ENCODE measurements around the gene ABCC10.

The ABCC10 gene

GRCh38 chr6:43481591-43482236 is 54.4 kb downstream of the ABCC10 start:
- Mint-ChIP-seq H3K4me1 (peaks cover 50% of the 10 kb centered on the region), H3K9me3 (no peaks in the 10 kb centered on the region), H3K27me3 (ENCODE audit: low read depth, poor library complexity) (peaks cover 9% of the 10 kb centered on the region), H3K4me3 (no peak overlapping the region), H3K36me3 (ENCODE audit: low read depth) (peaks cover 6% of the 10 kb centered on the region), H3K27ac (no peak overlapping the region)
- TF ChIP-seq CTCF (IDR thresholded peaks at IDR 0.05) = no peak
- no peak for DNase-seq

GRCh38 chr6:43488667-43489276 is 61.4 kb downstream of the ABCC10 start:
- no peaks in the 10 kb centered on the region for H3K36me3 Mint-ChIP-seq (ENCODE audit: low read depth)
- DNase-seq = no peak
- no peaks in the 10 kb centered on the region for H3K9me3 Mint-ChIP-seq
- TF ChIP-seq CTCF (IDR thresholded peaks at IDR 0.05) = no peak
- H3K4me1 Mint-ChIP-seq = peaks cover 15% of the 10 kb centered on the region
- H3K27me3 Mint-ChIP-seq (ENCODE audit: low read depth, poor library complexity) = no peaks in the 10 kb centered on the region
- no peak overlapping the region for H3K27ac Mint-ChIP-seq
- no peak overlapping the region for H3K4me3 Mint-ChIP-seq

GRCh38 chr6:43489277-43490072 is 62.1 kb downstream of the ABCC10 start:
- H3K9me3 Mint-ChIP-seq = no peaks in the 10 kb centered on the region
- peak overlapping the region; percentile 66 for H3K27ac Mint-ChIP-seq
- no peaks in the 10 kb centered on the region for H3K27me3 Mint-ChIP-seq (ENCODE audit: low read depth, poor library complexity)
- no peak for TF ChIP-seq CTCF (IDR thresholded peaks at IDR 0.05)
- H3K4me1 Mint-ChIP-seq = peaks cover 15% of the 10 kb centered on the region
- H3K4me3 Mint-ChIP-seq = no peak overlapping the region
- no peak for DNase-seq
- H3K36me3 Mint-ChIP-seq (ENCODE audit: low read depth) = no peaks in the 10 kb centered on the region

GRCh38 chr6:43490523-43490939 is 63.2 kb downstream of the ABCC10 start:
- H3K4me3 Mint-ChIP-seq = no peak overlapping the region
- no peak for TF ChIP-seq CTCF (IDR thresholded peaks at IDR 0.05)
- H3K36me3 Mint-ChIP-seq (ENCODE audit: low read depth) = no peaks in the 10 kb centered on the region
- H3K9me3 Mint-ChIP-seq = no peaks in the 10 kb centered on the region
- no peak for DNase-seq
- no peaks in the 10 kb centered on the region for H3K27me3 Mint-ChIP-seq (ENCODE audit: low read depth, poor library complexity)
- H3K4me1 Mint-ChIP-seq = peaks cover 21% of the 10 kb centered on the region
- H3K27ac Mint-ChIP-seq = no peak overlapping the region

GRCh38 chr6:43491750-43492661 is 64.7 kb downstream of the ABCC10 start:
- H3K4me3 Mint-ChIP-seq = no peak overlapping the region
- peaks cover 36% of the 10 kb centered on the region for H3K4me1 Mint-ChIP-seq
- DNase-seq = no peak

More at GRCh38 chr6:43491750-43492661, 64.7 kb downstream of the ABCC10 start:
- H3K36me3 Mint-ChIP-seq (ENCODE audit: low read depth) = no peaks in the 10 kb centered on the region
- TF ChIP-seq CTCF (IDR thresholded peaks at IDR 0.05) = no peak
- H3K27ac Mint-ChIP-seq = no peak overlapping the region
- H3K27me3 Mint-ChIP-seq (ENCODE audit: low read depth, poor library complexity) = no peaks in the 10 kb centered on the region
- no peaks in the 10 kb centered on the region for H3K9me3 Mint-ChIP-seq
